ENCODE data around the gene MUC21. TPM values are rescaled to one million over a fixed set of nuclear protein-coding genes. Genes with fewer than 3 reads are reported as not detected.

MUC21 gene
- total RNA-seq: not detected in 2 replicates

GRCh38 chr6:30983439-30983838, at the start of gene MUC21:
Gene MUC21 (plus strand): TSS chr6:30983718. CDS start chr6:30983959, 241 bp downstream.

GRCh38 chr6:30940361-30940986, 43.0 kb upstream of the MUC21 start, which contains the start of gene MUCL3:
Gene MUCL3 (plus strand): TSS chr6:30940973. CDS start chr6:30941000, 27 bp downstream.

GRCh38 chr6:31010393-31011060, 27.0 kb downstream of the MUC21 start, which contains the start of gene MUC22:
Gene MUC22 (plus strand): TSS chr6:31010474. CDS start chr6:31010707, 233 bp downstream.

Other genes with a start within 250 kb of the MUC21 start
- gene FLOT1, start 241.0 kb upstream of the MUC21 start, total RNA-seq: 100 and 118 TPM in 2 replicates
- gene IER3, start 239.2 kb upstream of the MUC21 start, total RNA-seq: 92.7 and 292 TPM in 2 replicates
- 24.4 and 36.8 TPM in 2 replicates for gene DDR1, start 99.2 kb upstream of the MUC21 start, total RNA-seq
- gene GTF2H4, start 75.5 kb upstream of the MUC21 start, total RNA-seq: 12.3 and 22.7 TPM in 2 replicates
- gene VARS2, start 69.5 kb upstream of the MUC21 start, total RNA-seq: 14.1 and 14.5 TPM in 2 replicates
- not detected in 2 replicates for gene SFTA2, start 51.5 kb upstream of the MUC21 start, total RNA-seq
- gene MUCL3, start 42.7 kb upstream of the MUC21 start, total RNA-seq: not detected in 2 replicates
- gene MUC22, start 26.8 kb downstream of the MUC21 start, total RNA-seq: not detected in 2 replicates
- 0.65 TPM in 1 of 2 replicates, not detected in the other for gene C6orf15, start 128.9 kb downstream of the MUC21 start, total RNA-seq
- gene PSORS1C1, start 131.1 kb downstream of the MUC21 start, total RNA-seq: under 0.01 and 0.16 TPM in 2 replicates
- gene CDSN, start 136.7 kb downstream of the MUC21 start, total RNA-seq: 0.13 TPM in 1 of 2 replicates, not detected in the other
- gene PSORS1C2, start 155.3 kb downstream of the MUC21 start, total RNA-seq: not detected in 2 replicates
- gene CCHCR1, start 174.1 kb downstream of the MUC21 start, total RNA-seq: 15.9 and 17.8 TPM in 2 replicates
- 2.7 and 21.2 TPM in 2 replicates for gene TCF19, start 174.9 kb downstream of the MUC21 start, total RNA-seq
- gene POU5F1, start 187.0 kb downstream of the MUC21 start, total RNA-seq: not detected in 2 replicates

All from epithelial cell of alveolus of lung (primary cell).